K562 (cell line): ENCODE results near the gene GAL3ST2. TPM values are rescaled to one million over a fixed set of nuclear protein-coding genes. Genes with fewer than 3 reads are reported as not detected.

Source experiments
- ATAC-seq: fragments of 200-7000 bp; cut with Tn5 transposase; 3 replicates; pipeline ENCODE4 v1.9.1; 2020; ENCODE audit warnings: moderate library complexity
- BruUV-seq: library from RNA; stranded (reverse); fragments of 400-500 nt; replicated peaks from 2 replicates; lab custom pipeline; 2021; lab: Mats Ljungman, UMichigan
- CTCF ChIA-PET: fragments of 300-600 bp; formaldehyde crosslinking; extraction: SDS; loops from one replicate; lab custom pipeline; 2021; ENCODE audit warnings: low intra/inter-chr PET ratio; lab: Yijun Ruan, JAX
- POLR2A ChIA-PET: fragments of 300-600, 350-650 bp; sonication (Branson Sonifier 250); formaldehyde crosslinking; extraction: SDS; loops from one replicate; lab custom pipeline; 2021; ENCODE audit warnings: antibody characterized with exemption, inconsistent platforms; lab: Yijun Ruan, JAX
- DNase-seq, 4 experiments: peaks; one replicate each; pipeline versions ENCODE4 v3.0.0 to v3.0.0-alpha.2; 2011 to 2018; ENCODE audit warnings: low spot score in 3 of 4, mixed read lengths in 3 of 4; ENCODE audit errors: extremely low read depth in 1 of 4
- FAIRE-seq: peaks from 2 replicates; lab custom pipeline; 2011; peaks lifted over from hg19 to GRCh38; lab: Jason Lieb, UNC
- H2AFZ ChIP-seq: 2 replicates; pipeline ENCODE4 v1.6.0; 2011; ENCODE audit warnings: low read depth, low read length, control low read depth, inconsistent platforms
- H3K27ac ChIP-seq: fragments of 200-600 bp; 3 replicates; pipeline ENCODE4 v1.8.0; 2011; ENCODE audit warnings: low read depth, mild to moderate bottlenecking, control low read depth, inconsistent platforms, low read length, moderate library complexity, mixed read lengths; ENCODE audit errors: extremely low read depth
- H3K27me3 ChIP-seq, 2 experiments: fragments of 300-600 bp in 1 of 2; 2 replicates in 1 of 2; 3 replicates in 1 of 2; pipeline versions ENCODE4 v1.6.0 to v1.8.0; 2011; ENCODE audit warnings: inconsistent platforms in 2 of 2, low read length in 2 of 2, mild to moderate bottlenecking in 1 of 2, mixed read lengths in 1 of 2, moderate library complexity in 1 of 2; ENCODE audit not compliant: control insufficient read depth in 2 of 2, insufficient read depth in 2 of 2
- H3K36me3 ChIP-seq: fragments of 300-600 bp; 3 replicates; pipeline ENCODE4 v1.8.0; 2011; ENCODE audit warnings: mild to moderate bottlenecking, low read length, inconsistent platforms; ENCODE audit not compliant: control insufficient read depth, insufficient read depth
- H3K4me1 ChIP-seq, 2 experiments: fragments of 200-600 bp in 1 of 2; replicated peaks in 1 of 2; 2 replicates in 1 of 2; 3 replicates in 1 of 2; pipeline versions ENCODE4 v1.5.1 to v1.8.0; 2011; ENCODE audit warnings: inconsistent platforms in 2 of 2, low read length in 2 of 2, mild to moderate bottlenecking in 1 of 2, mixed read lengths in 1 of 2, moderate library complexity in 1 of 2; ENCODE audit not compliant: control insufficient read depth in 2 of 2, insufficient read depth in 2 of 2
- H3K4me2 ChIP-seq: 2 replicates; pipeline ENCODE4 v1.6.1; 2011; ENCODE audit warnings: low read length, control low read depth, inconsistent platforms, mixed read lengths; ENCODE audit not compliant: insufficient read depth
- H3K4me3 ChIP-seq: fragments of 200-600 bp; sonication (generic), shearing (Covaris generic); 2 replicates; pipeline ENCODE4 v1.5.1; 2016; ENCODE audit warnings: control low read depth, inconsistent platforms
- H3K79me2 ChIP-seq: fragments of 200-600 bp; 3 replicates; pipeline ENCODE4 v1.8.0; 2011; ENCODE audit warnings: low read length, inconsistent platforms; ENCODE audit not compliant: control insufficient read depth, insufficient read depth
- H3K9ac ChIP-seq, 2 experiments: 2 replicates each; pipeline versions ENCODE4 v1.6.0 to v1.6.1; 2011; ENCODE audit warnings: low read depth in 2 of 2, low read length in 2 of 2, control low read depth in 1 of 2, inconsistent platforms in 1 of 2, mild to moderate bottlenecking in 1 of 2, mixed read lengths in 1 of 2; ENCODE audit not compliant: insufficient read depth in 1 of 2
- H3K9me1 ChIP-seq: one replicate; pipeline ENCODE4 v1.6.0; 2011; ENCODE audit warnings: inconsistent platforms, mild to moderate bottlenecking, low read length, moderate library complexity; ENCODE audit not compliant: control insufficient read depth, insufficient read depth
- H3K9me3 ChIP-seq: replicated peaks from 2 replicates; pipeline ENCODE4 v1.5.1; 2011; ENCODE audit warnings: low read depth, low read length, inconsistent platforms; ENCODE audit not compliant: control insufficient read depth, insufficient read depth
- H4K20me1 ChIP-seq: replicated peaks from 2 replicates; pipeline ENCODE4 v1.6.1; 2011; ENCODE audit warnings: low read length, inconsistent platforms, mixed read lengths; ENCODE audit not compliant: control insufficient read depth, insufficient read depth
- BACH1 ChIP-seq: fragments of 200-800 bp; sonication (Bioruptor generic); IDR thresholded peaks from 2 replicates; pipeline ENCODE4 v1.6.1; 2016; ENCODE audit warnings: missing genetic modification characterization, missing compliant biosample characterization
- PKNOX1 ChIP-seq: fragments of 450-650 bp; IDR thresholded peaks from 2 replicates; pipeline ENCODE4 v1.6.1; 2016
- TEAD1 ChIP-seq, 2 experiments: fragments of 450-650 bp in 1 of 2; sonication (generic) in 1 of 2; formaldehyde crosslinking; IDR thresholded peaks; 2 replicates each; pipeline versions ENCODE4 v1.4.0 to v1.8.0; 2020 to 2022; ENCODE audit warnings: mild to moderate bottlenecking in 2 of 2, missing genetic modification reagents in 1 of 2
- TFE3 ChIP-seq: fragments of 450-650 bp; formaldehyde crosslinking; IDR thresholded peaks from 2 replicates; pipeline ENCODE4 v1.4.0; 2020; ENCODE audit warnings: mild to moderate bottlenecking, mixed read lengths
- WGBS: fragments of 100-300 bp; shearing (Covaris generic); methylation state at CpG from one replicate; pipeline ENCODE4 v1.1.6; 2016; ENCODE audit warnings: low coverage, mixed read lengths; ENCODE audit not compliant: insufficient coverage; ENCODE audit errors: missing lambda C conversion rate; 5-methylcytosine and 5-hydroxymethylcytosine counted together
- in situ Hi-C: fragments of 300-500 bp; cut with MboI; formaldehyde crosslinking; loops from 4 replicates; pipeline ENCODE4 v1.15.0; 2018; ENCODE audit warnings: inconsistent platforms, mixed read lengths
- intact Hi-C: fragments of 100-400 bp; cut with micrococcal nuclease; formaldehyde crosslinking; loops from 2 replicates; pipeline ENCODE4 v1.14.2; 2022
- polyA plus RNA-seq, 8 experiments: library from polyadenylated mRNA; depleted of rRNA in 4 of 8; stranded (reverse) in 5 of 8; unstranded in 3 of 8; fragments of >200 nt; fragmentation: Nextera tagmentation in 2 of 8; fragmentation: Illumina TruSeq in 1 of 8; extraction: Ambion mirVana in 2 of 8; extraction: Trizol in 1 of 8; gene quantifications; 2 replicates each; pipeline versions ENCODE4 v1.2.1 to v1.2.3, GENCODE V29; 2011 to 2014; ENCODE audit warnings: inconsistent platforms in 1 of 8, missing spikeins in 1 of 8
- total RNA-seq, 7 experiments: library from RNA; depleted of rRNA in 6 of 7; stranded (reverse); fragments of >200 nt in 6 of 7; fragmentation: Illumina TruSeq in 2 of 7; extraction: Trizol in 2 of 7; gene quantifications; 2 replicates each; pipeline versions ENCODE4 v1.2.1 to v1.2.3, GENCODE V29; 2011 to 2021; ENCODE audit warnings: low replicate concordance in 1 of 7

GAL3ST2 gene
- total and polyA plus RNA-seq, 9 of the 15 experiments (the other 6 are each of a cell fraction or from before 2014, with no cell fraction given), result 0.42 TPM; not detected in 8

GRCh38 chr2:241764275-241765241 is 12.1 kb upstream of the GAL3ST2 start:
- Histone ChIP-seq H3K27me3 (no peaks in the 10 kb centered on the region), H4K20me1 (no peaks in the 10 kb centered on the region), H3K9me3 (no peaks in the 10 kb centered on the region), H3K36me3 (peaks cover 17% of the 10 kb centered on the region; the same call in 1 of the 3 replicates), H3K4me1 (peaks cover 13 to 23% of the 10 kb centered on the region in 2 experiments), H3K9ac (peak overlapping the region in 1 of 2 experiments; percentile 58; a peak in 2 of 4 replicates), H3K4me3 (no peak overlapping the region), H3K79me2 (no peaks in the 10 kb centered on the region), H3K4me2 (no peak overlapping the region), H3K27ac (no peak overlapping the region), H3K9me1 (no peaks in the 10 kb centered on the region), H2AFZ (no peak overlapping the region)
- POLR2A ChIA-PET, result interaction anchor here (0.6 to 1.4 kb wide), 4 partner anchors 9 to 928 kb away, joined by 3 to 5 read pairs (median 4); no protein-coding TSS in a partner anchor
- TF ChIP-seq PKNOX1, result peak; percentile 34; the same call in 1 of the 2 replicates
- TF ChIP-seq TEAD1 (CRISPR knock-in tag; IDR thresholded peaks at IDR 0.05), result no peak
- no peak for TF ChIP-seq BACH1 (tag)
- 0 out of 2 replicates have a peak, but pooled peaks have one; percentile 5 for TF ChIP-seq TFE3 (CRISPR knock-in tag)
- FAIRE-seq (no peak), ATAC-seq (peak; percentile 24; the same call in 2 of the 3 replicates), DNase-seq (no peak)
- 85% methylated on average over 15 of the region's 27 CpGs for WGBS
- in situ Hi-C loops (no loop called here), intact Hi-C loops (no loop called here)
- CTCF ChIA-PET, result no interaction called here
- BruUV-seq, result no TSS peak
